Gastrocnemius medialis (tissue), 4 donors: ENCODE measurements around the gene OPCML. TPM values are rescaled to one million over a fixed set of nuclear protein-coding genes. Genes with fewer than 3 reads are reported as not detected.

Experiments
- ATAC-seq, 2 donors: fragments of 150-250 bp; one replicate each; pipeline ENCODE4 v1.9.1; 2016
- DNase-seq, 2 donors: peaks; one replicate each; pipeline ENCODE4 v3.0.0-alpha.2; 2019
- H3K27ac ChIP-seq, 4 donors: fragments of 200-600 bp; sonication (generic); 1 replicate in 1 of 4; 2 replicates in 3 of 4; pipeline ENCODE4 v1.5.1; 2016 to 2018; ENCODE audit warnings: mild to moderate bottlenecking in 2 of 4, moderate library complexity in 1 of 4
- H3K27me3 ChIP-seq, 3 donors: fragments of 200-600 bp; sonication (generic) in 2 of 3; 1 replicate in 1 of 3; 2 replicates in 2 of 3; pipeline versions ENCODE4 v1.5.1 to v1.6.0; 2016 to 2019; ENCODE audit warnings: mild to moderate bottlenecking in 1 of 3, moderate library complexity in 1 of 3
- H3K36me3 ChIP-seq, 2 donors: fragments of 200-600 bp; sonication (generic) in 1 of 2; one replicate each; pipeline ENCODE4 v1.5.1; 2017 to 2018
- H3K4me1 ChIP-seq, 2 donors: fragments of 200-600 bp; sonication (generic) in 1 of 2; one replicate each; pipeline ENCODE4 v1.5.1; 2016 to 2017; ENCODE audit warnings: mild to moderate bottlenecking in 2 of 2
- H3K4me3 ChIP-seq, 4 donors: fragments of 200-600 bp; sonication (generic) in 3 of 4; 1 replicate in 1 of 4; 2 replicates in 3 of 4; pipeline ENCODE4 v1.5.1; 2016 to 2019; ENCODE audit warnings: mild to moderate bottlenecking in 2 of 4
- H3K9me3 ChIP-seq, 3 donors: fragments of 200-600 bp; sonication (generic) in 2 of 3; 1 replicate in 1 of 3; 2 replicates in 2 of 3; pipeline ENCODE4 v1.5.1; 2016 to 2019
- POLR2A ChIP-seq, 2 donors: fragments of 450-650 bp; IDR thresholded peaks; one replicate each; pipeline ENCODE4 v1.6.1; 2017; ENCODE audit warnings: antibody characterized with exemption in 2 of 2, mild to moderate bottlenecking in 2 of 2, moderate library complexity in 2 of 2
- in situ Hi-C, 4 donors: fragments of 200-750 bp; cut with MboI; loops; one replicate each; pipeline versions ENCODE4 v1.15.0 to v1.8.0; 2017; ENCODE audit warnings: low sequenced_read_pairs in 4 of 4
- intact Hi-C: fragments of 100-400 bp; cut with DNase I; formaldehyde crosslinking; loops from one replicate; pipeline ENCODE4 v1.15.1; 2023; ENCODE audit warnings: low total_unique reads
- total RNA-seq, 4 donors: library from RNA; depleted of rRNA; stranded (reverse); fragments of >200 nt; gene quantifications; one replicate each; pipeline versions ENCODE4 v1.1.0 to v1.2.3, GENCODE V29; 2016
- TF ChIP-seq, protein P1 (sequence below), 5 experiments: fragments of 450-650 bp in 3 of 5; fragments of 200-600 bp in 2 of 5; sonication (generic) in 2 of 5; IDR thresholded peaks in 4 of 5; conservative IDR thresholded peaks in 1 of 5; 1 replicate in 4 of 5; 2 replicates in 1 of 5; pipeline ENCODE4 v1.5.1; 2016 to 2019; ENCODE audit warnings: antibody characterized with exemption in 5 of 5, mild to moderate bottlenecking in 3 of 5, moderate library complexity in 3 of 5

OPCML gene
- total RNA-seq, 4 donors from 2014 or later, result not detected

DNA sequence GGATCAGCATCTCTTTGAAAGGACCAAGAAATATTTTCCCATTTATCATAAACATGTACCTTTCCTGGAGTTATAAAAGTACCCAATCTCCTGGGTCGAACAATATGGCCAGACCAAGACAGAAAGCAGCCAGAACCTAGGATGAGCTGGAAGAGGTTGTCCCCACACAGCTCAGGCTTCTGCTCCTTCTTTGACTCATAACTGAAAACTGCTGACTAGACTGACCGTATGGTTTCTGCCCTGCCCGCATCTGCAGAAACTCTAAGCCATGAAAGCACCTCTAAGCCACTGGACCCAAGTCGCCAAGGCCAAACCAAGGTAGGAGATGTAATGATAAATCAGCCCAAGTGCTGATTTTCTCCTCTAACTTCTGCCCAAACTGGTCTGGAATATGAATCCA lies 129.8 kb downstream of the OPCML start:
- H3K36me3 ChIP-seq, result no peaks in the 10 kb centered on the region
- intact Hi-C loops, result no loop called here
- in situ Hi-C loops, result no loop called here
- no peaks in the 10 kb centered on the region for H3K9me3 ChIP-seq
- no peak overlapping the region for H3K27ac ChIP-seq
- TF ChIP-seq, protein P1, sequence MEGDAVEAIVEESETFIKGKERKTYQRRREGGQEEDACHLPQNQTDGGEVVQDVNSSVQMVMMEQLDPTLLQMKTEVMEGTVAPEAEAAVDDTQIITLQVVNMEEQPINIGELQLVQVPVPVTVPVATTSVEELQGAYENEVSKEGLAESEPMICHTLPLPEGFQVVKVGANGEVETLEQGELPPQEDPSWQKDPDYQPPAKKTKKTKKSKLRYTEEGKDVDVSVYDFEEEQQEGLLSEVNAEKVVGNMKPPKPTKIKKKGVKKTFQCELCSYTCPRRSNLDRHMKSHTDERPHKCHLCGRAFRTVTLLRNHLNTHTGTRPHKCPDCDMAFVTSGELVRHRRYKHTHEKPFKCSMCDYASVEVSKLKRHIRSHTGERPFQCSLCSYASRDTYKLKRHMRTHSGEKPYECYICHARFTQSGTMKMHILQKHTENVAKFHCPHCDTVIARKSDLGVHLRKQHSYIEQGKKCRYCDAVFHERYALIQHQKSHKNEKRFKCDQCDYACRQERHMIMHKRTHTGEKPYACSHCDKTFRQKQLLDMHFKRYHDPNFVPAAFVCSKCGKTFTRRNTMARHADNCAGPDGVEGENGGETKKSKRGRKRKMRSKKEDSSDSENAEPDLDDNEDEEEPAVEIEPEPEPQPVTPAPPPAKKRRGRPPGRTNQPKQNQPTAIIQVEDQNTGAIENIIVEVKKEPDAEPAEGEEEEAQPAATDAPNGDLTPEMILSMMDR (IDR thresholded peaks at IDR 0.05 in 4 of 5, conservative IDR thresholded peaks at IDR 0.05 in 1 of 5), result no peak
- TF ChIP-seq POLR2A (IDR thresholded peaks at IDR 0.05), result no peak
- H3K4me1 ChIP-seq, result no peaks in the 10 kb centered on the region
- ATAC-seq (no peak), DNase-seq (no peak)
- H3K4me3 ChIP-seq, result no peak overlapping the region
- H3K27me3 ChIP-seq, result no peaks in the 10 kb centered on the region

DNA sequence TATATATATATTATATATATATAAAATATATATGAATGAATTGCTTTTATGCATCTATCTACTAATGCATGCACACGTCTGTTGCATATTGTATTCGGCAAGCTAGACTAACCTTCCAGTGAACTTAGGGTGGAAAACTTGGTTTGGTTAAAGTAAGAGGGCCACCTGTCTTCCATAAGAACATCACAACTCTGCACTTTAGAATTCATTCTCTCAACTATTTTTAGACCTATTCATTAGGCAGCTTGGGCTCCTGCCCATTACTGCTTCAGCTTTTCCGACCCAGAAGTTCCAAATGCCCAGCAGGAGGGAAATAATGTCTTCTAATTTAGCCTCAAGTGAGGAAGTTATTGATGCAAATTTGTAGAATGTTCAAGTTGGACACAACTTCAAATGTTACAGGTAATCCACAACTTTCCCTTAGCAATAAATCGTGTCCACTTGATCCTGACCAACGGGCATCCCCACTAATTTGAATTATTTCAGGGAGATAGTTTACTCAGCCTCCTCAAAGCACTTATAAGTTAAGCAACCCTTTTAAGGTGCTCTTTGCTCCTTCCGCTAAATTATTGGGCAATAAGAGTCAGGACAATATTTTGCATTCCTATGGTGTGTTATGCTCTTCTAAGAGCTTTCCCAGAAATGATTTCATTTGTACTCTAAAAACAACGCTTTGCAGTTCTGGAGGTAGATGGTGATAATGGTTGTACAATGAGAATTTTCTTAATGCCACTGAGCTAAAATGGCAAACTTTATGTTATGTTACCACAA lies 132.3 kb downstream of the OPCML start:
- Histone ChIP-seq H3K36me3 (no peaks in the 10 kb centered on the region), H3K9me3 (no peaks in the 10 kb centered on the region), H3K27me3 (no peaks in the 10 kb centered on the region), H3K27ac (no peak overlapping the region), H3K4me1 (no peaks in the 10 kb centered on the region), H3K4me3 (no peak overlapping the region)
- in situ Hi-C loops, result no loop called here
- no peak for DNase-seq
- TF ChIP-seq, protein P1 (IDR thresholded peaks at IDR 0.05 in 4 of 5, conservative IDR thresholded peaks at IDR 0.05 in 1 of 5), result no peak
- no peak for TF ChIP-seq POLR2A (IDR thresholded peaks at IDR 0.05)
- no peak for ATAC-seq
- intact Hi-C loops, result no loop called here

DNA sequence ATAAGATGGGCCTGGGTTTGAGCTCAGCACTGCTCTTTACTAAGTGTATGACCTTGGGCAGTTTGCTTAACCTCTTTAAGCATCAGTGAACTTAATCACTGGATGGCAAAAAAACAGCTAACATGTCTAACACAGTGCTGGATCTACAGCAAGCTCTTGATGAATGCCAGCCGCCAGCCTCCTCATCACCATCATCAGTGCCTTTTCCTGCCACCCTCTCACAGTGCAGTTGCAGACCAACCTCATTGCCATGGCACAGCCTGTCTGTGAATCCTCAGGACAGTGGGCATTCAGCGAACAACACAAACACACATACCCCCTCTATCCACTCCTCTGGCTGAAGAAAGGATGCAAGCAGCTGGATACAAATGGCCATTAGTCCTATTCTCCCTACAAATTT lies 133.0 kb downstream of the OPCML start:
- DNase-seq (no peak), ATAC-seq (no peak)
- TF ChIP-seq POLR2A (IDR thresholded peaks at IDR 0.05), result no peak
- TF ChIP-seq, protein P1 (IDR thresholded peaks at IDR 0.05 in 4 of 5, conservative IDR thresholded peaks at IDR 0.05 in 1 of 5), result no peak
- Histone ChIP-seq H3K4me3 (no peak overlapping the region), H3K36me3 (no peaks in the 10 kb centered on the region), H3K27me3 (no peaks in the 10 kb centered on the region), H3K4me1 (no peaks in the 10 kb centered on the region), H3K9me3 (no peaks in the 10 kb centered on the region), H3K27ac (no peak overlapping the region)
- in situ Hi-C loops, result no loop called here
- intact Hi-C loops, result no loop called here

DNA sequence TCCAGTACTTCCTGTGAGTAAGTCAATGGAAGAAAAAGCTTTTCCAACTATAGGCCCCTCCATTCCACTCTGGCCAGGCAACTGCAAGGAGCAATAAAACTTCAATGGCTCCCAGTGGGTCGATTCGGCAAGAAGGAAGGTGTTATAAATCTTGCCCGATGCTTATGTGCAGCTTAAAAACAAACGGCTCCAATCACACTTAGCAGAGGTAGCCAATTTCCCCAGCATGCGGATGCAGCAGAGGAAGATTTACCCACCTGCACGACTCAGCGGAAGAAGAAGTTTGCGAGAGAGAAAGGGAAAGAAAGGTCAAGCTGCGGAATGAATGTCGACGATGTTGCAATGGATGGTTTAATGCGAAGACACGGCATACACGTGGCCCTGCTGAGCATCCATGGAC lies 141.5 kb downstream of the OPCML start:
- Histone ChIP-seq H3K9me3 (no peaks in the 10 kb centered on the region), H3K27ac (no peak overlapping the region), H3K4me1 (no peaks in the 10 kb centered on the region), H3K27me3 (no peaks in the 10 kb centered on the region), H3K36me3 (no peaks in the 10 kb centered on the region), H3K4me3 (no peak overlapping the region)
- TF ChIP-seq POLR2A (IDR thresholded peaks at IDR 0.05), result no peak
- TF ChIP-seq, protein P1 (IDR thresholded peaks at IDR 0.05 in 4 of 5, conservative IDR thresholded peaks at IDR 0.05 in 1 of 5), result no peak
- DNase-seq (no peak), ATAC-seq (no peak)
- in situ Hi-C loops, result no loop called here
- intact Hi-C loops, result no loop called here
